Measurements from ENCODE around the gene CACNA2D3.

The CACNA2D3 gene

GRCh38 chr3:54243056-54243931 is 120.9 kb downstream of the CACNA2D3 start:
- H3K27ac ChIP-seq: no peak overlapping the region
- peak overlapping the region; percentile 6 to 13 for H3K4me3 ChIP-seq
- intact Hi-C loops (cut with DNase I; ENCODE audit: low total_unique reads): no loop called here

GRCh38 chr3:54243960-54244682 is 121.8 kb downstream of the CACNA2D3 start:
- no peaks in the 10 kb centered on the region for H3K27me3 ChIP-seq
- no peaks in the 10 kb centered on the region for H3K4me1 ChIP-seq
- H3K4me3 ChIP-seq: no peak overlapping the region
- peaks cover 0 to 4% (median 0%) of the 10 kb centered on the region in 3 donors for H3K9me3 ChIP-seq
- H3K36me3 ChIP-seq: no peaks in the 10 kb centered on the region
- no peak overlapping the region for H3K27ac ChIP-seq
- intact Hi-C loops (cut with DNase I; ENCODE audit: low total_unique reads): no loop called here
- DNase-seq: no peak
- no peak for TF ChIP-seq CTCF (IDR thresholded peaks at IDR 0.05)

More at GRCh38 chr3:54243056-54243931, 120.9 kb downstream of the CACNA2D3 start:
- Histone ChIP-seq H3K4me1 (no peaks in the 10 kb centered on the region), H3K9me3 (peaks cover 0 to 4% (median 0%) of the 10 kb centered on the region in 3 donors), H3K27me3 (no peaks in the 10 kb centered on the region), H3K36me3 (no peaks in the 10 kb centered on the region)
- TF ChIP-seq CTCF (IDR thresholded peaks at IDR 0.05): no peak
- no peak for DNase-seq

DNA sequence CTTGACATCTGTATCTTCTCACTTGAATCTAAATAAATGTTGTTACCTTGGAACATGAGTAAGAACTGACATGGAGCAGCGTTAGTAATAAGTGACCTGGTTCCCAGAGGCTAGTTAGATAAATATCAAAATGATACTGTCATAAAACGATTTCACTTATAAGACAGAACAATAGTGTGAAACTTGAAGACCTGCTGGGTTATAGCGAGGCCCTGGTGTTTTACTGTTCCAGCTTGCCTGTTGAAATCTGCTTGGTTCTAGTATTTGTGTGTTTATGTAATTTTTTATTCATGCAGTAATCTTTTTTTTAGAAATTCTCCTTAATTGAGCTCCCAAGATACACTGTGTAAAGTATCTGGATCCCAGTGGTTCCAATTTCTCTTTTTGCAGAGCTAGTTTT is 129.4 kb downstream of the CACNA2D3 start:
- Histone ChIP-seq H3K36me3 (no peaks in the 10 kb centered on the region), H3K4me3 (no peak overlapping the region), H3K9me3 (peaks cover 0 to 4% (median 0%) of the 10 kb centered on the region in 3 donors), H3K27me3 (no peaks in the 10 kb centered on the region), H3K4me1 (no peaks in the 10 kb centered on the region), H3K27ac (no peak overlapping the region)
- DNase-seq: no peak
- intact Hi-C loops (cut with DNase I; ENCODE audit: low total_unique reads): no loop called here
- TF ChIP-seq CTCF (IDR thresholded peaks at IDR 0.05): no peak

GRCh38 chr3:54257125-54257720 is 134.9 kb downstream of the CACNA2D3 start:
- no peak overlapping the region for H3K4me3 ChIP-seq
- no peak for DNase-seq
- no peak for TF ChIP-seq CTCF (IDR thresholded peaks at IDR 0.05)
- no peaks in the 10 kb centered on the region for H3K9me3 ChIP-seq
- H3K36me3 ChIP-seq: no peaks in the 10 kb centered on the region
- no peaks in the 10 kb centered on the region for H3K4me1 ChIP-seq
- H3K27ac ChIP-seq: no peak overlapping the region
- H3K27me3 ChIP-seq: peaks cover 0 to 6% of the 10 kb centered on the region in 2 donors
- intact Hi-C loops (cut with DNase I; ENCODE audit: low total_unique reads): no loop called here

DNA sequence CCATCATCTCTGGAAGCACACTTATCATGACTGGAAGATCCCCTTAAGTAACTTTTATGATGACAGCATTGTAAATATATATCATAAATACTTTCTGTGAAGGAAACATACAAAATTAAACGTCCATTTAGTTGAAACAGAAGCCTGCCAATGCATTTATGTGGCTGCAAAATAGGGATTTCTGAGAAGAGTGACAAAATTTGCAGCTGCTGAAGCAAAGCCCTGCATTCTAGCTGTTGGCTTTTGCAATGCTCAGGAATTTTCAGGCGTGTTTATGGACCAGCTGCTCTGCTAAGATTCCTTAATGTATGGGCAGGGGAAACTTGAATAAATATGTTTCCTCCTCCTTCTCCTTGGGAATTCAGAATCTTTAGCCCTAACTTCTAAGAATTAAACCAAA is 137.3 kb downstream of the CACNA2D3 start:
- Histone ChIP-seq H3K4me3 (no peak overlapping the region), H3K9me3 (no peaks in the 10 kb centered on the region), H3K36me3 (no peaks in the 10 kb centered on the region), H3K4me1 (no peaks in the 10 kb centered on the region), H3K27me3 (peaks cover 0 to 6% of the 10 kb centered on the region in 2 donors), H3K27ac (no peak overlapping the region)
- TF ChIP-seq CTCF (IDR thresholded peaks at IDR 0.05): no peak
- intact Hi-C loops (cut with DNase I; ENCODE audit: low total_unique reads): no loop called here
- DNase-seq: no peak
